RWPE2 (cell line): Measurements from ENCODE around the gene ZNRF3.
A peak's percentile ranks its signal among the peaks of the same experiment; 100 is the strongest.

Source experiments
- ATAC-seq: fragments of 200-7000 bp; cut with Tn5 transposase; 3 replicates; pipeline ENCODE4 v1.9.1; 2021; ENCODE audit warnings: low read depth
- DNase-seq: peaks from one replicate; pipeline ENCODE4 v3.0.0-alpha.2; 2020; ENCODE audit warnings: low spot score
- H3K27ac ChIP-seq: fragments of 450-650 bp; 2 replicates; pipeline ENCODE4 v1.5.1; 2017; ENCODE audit warnings: mild to moderate bottlenecking; ENCODE audit not compliant: poor library complexity, severe bottlenecking
- H3K27me3 ChIP-seq: fragments of 250-450 bp; sonication (Bioruptor Pico); 2 replicates; pipeline ENCODE4 v1.5.1; 2021; ENCODE audit warnings: mild to moderate bottlenecking, moderate library complexity; ENCODE audit not compliant: insufficient read depth, poor library complexity, severe bottlenecking
- H3K36me3 ChIP-seq: fragments of 250-450 bp; sonication (Bioruptor Pico); 2 replicates; pipeline ENCODE4 v1.5.1; 2020; ENCODE audit warnings: low read depth, mild to moderate bottlenecking, moderate library complexity
- H3K4me1 ChIP-seq: fragments of 250-450 bp; sonication (Bioruptor Pico); 2 replicates; pipeline ENCODE4 v1.5.1; 2021; ENCODE audit warnings: mild to moderate bottlenecking, moderate library complexity; ENCODE audit not compliant: insufficient read depth, poor library complexity, severe bottlenecking
- H3K4me3 ChIP-seq: fragments of 250-450 bp; sonication (Bioruptor Pico); 2 replicates; pipeline ENCODE4 v1.5.1; 2021; ENCODE audit warnings: mild to moderate bottlenecking, moderate library complexity; ENCODE audit not compliant: severe bottlenecking
- H3K9me3 ChIP-seq: fragments of 250-450 bp; sonication (Bioruptor Pico); 2 replicates; pipeline ENCODE4 v1.5.1; 2021; ENCODE audit warnings: mild to moderate bottlenecking, moderate library complexity; ENCODE audit not compliant: severe bottlenecking
- TF ChIP-seq, protein P1 (sequence below): fragments of 450-650 bp; IDR thresholded peaks from one replicate; pipeline ENCODE4 v1.5.1; 2017; ENCODE audit warnings: mild to moderate bottlenecking, moderate library complexity; ENCODE audit not compliant: poor library complexity, severe bottlenecking

ZNRF3 gene

DNA sequence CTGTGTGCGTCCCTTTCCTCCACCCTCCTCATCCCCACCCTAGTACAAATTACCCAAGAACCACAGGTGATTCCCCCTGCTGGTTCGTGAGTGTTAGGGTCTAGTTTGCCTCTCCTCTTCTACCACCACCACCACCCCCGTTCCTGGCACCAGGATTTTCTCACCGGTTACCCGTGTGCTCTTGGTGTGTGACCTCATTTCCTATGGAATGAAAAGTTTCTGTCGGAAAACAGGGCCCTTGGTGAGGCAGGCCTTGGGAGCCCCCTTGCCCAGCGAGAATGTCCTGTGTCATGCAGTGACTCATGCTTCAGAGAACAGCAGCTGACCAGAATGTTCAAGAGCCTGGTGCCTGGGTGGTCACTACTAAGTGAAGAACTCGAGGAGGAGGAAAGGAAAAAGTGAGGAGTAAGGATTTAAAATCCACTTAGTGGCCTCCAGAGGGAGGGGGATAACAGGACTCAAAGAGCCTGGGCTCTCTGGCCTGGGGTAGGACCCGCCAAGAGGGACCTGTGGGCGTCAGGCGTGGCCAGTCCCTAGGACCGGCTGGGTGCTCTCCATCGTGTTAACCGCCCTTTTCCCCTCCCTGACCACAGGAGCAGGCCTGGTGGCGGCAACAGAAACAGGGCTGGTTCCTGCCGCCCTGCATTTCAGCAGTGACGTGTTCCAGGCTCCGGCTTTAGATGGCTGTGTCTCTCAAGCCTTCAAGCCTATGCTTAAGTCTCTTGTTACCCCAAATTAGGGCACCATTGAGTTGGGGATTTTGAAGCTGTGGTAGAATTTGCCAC lies 148.0 kb downstream of the ZNRF3 start:
- peak overlapping the region; percentile 17 for H3K4me3 ChIP-seq
- no peaks in the 10 kb centered on the region for H3K9me3 ChIP-seq
- TF ChIP-seq, protein P1, sequence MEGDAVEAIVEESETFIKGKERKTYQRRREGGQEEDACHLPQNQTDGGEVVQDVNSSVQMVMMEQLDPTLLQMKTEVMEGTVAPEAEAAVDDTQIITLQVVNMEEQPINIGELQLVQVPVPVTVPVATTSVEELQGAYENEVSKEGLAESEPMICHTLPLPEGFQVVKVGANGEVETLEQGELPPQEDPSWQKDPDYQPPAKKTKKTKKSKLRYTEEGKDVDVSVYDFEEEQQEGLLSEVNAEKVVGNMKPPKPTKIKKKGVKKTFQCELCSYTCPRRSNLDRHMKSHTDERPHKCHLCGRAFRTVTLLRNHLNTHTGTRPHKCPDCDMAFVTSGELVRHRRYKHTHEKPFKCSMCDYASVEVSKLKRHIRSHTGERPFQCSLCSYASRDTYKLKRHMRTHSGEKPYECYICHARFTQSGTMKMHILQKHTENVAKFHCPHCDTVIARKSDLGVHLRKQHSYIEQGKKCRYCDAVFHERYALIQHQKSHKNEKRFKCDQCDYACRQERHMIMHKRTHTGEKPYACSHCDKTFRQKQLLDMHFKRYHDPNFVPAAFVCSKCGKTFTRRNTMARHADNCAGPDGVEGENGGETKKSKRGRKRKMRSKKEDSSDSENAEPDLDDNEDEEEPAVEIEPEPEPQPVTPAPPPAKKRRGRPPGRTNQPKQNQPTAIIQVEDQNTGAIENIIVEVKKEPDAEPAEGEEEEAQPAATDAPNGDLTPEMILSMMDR: peak; percentile 7
- peaks cover 16% of the 10 kb centered on the region for H3K4me1 ChIP-seq
- no peak for DNase-seq
- peak; percentile 79 for ATAC-seq
- peak overlapping the region; percentile 58 for H3K27ac ChIP-seq
- H3K36me3 ChIP-seq: no peaks in the 10 kb centered on the region
- H3K27me3 ChIP-seq: no peaks in the 10 kb centered on the region

DNA sequence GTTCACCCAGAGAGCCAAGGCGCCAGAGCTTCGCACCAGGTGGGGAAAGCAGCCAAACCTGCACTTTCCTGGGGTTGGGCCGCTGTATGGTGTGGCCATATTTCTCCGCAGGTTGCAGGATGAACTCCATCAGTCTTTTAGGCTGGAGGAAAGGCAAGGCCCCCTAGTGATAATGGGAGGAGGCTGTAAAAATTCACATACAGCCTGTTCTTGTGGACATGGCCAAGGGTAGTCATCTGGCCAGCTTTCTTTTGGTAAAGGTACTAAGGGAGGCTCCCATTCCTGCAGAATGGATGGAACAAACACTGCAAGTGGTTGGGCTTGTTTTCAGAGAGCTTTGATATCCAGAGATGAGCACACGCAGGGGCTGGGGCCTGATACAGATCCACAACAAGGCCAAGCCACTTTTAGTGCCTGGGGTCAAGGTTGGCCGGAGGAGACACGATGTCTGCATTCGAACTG lies 148.7 kb downstream of the ZNRF3 start:
- no peak overlapping the region for H3K4me3 ChIP-seq
- H3K4me1 ChIP-seq: peaks cover 16% of the 10 kb centered on the region
- DNase-seq: no peak
- H3K27ac ChIP-seq: peak overlapping the region; percentile 58
- no peak for ATAC-seq
- H3K36me3 ChIP-seq: no peaks in the 10 kb centered on the region
- no peaks in the 10 kb centered on the region for H3K9me3 ChIP-seq
- TF ChIP-seq, protein P1: no peak
- H3K27me3 ChIP-seq: no peaks in the 10 kb centered on the region

DNA sequence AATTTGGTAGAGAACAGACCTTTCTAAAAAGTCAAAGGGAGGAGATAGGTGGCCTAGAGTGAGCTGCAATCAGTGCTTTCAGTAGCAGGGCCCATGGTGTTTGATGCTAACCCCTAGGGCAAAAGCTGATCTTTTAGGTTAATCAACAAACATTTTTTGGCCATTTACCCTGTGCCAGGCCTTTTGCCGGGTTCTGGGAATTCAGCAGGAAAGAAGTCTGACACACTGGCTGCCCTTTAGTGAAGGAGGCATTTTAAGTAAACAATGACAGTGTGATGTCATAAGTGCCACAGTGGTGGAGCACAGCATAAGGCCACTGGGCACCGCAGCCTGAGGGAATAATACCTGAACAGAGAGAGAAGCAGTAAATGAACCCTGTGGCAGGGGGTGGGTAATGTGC lies 149.2 kb downstream of the ZNRF3 start:
- peaks cover 16% of the 10 kb centered on the region for H3K4me1 ChIP-seq
- TF ChIP-seq, protein P1: no peak
- no peak overlapping the region for H3K27ac ChIP-seq

DNA sequence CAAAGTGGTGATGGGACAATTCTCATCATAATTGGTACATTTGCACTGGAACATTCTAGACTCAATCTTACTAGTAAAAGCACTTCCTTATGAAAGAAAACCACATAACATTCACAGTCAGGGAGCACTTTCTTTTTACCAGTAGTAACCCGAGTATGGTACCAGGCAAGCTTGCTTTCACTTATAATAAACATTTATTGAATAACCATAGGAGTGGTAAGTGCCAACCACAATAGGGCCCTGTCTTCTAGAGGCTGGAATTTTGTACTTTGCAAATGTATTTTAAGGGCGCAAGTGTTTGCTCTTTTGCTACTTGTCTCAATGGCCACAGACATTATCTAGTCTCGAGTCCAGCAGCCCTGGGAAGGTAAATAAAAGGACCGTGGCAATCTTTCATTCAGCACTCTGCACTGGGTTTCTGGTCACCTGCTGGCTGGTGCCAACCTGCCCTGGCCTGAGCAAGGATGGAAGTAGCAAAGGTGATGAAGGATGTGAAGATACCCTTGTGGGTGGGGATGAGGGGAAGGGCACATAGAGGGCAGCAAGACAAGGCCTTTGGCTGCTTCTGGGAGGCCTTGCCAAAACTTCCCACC lies 154.1 kb downstream of the ZNRF3 start:
- H3K27me3 ChIP-seq: no peaks in the 10 kb centered on the region
- no peak overlapping the region for H3K27ac ChIP-seq

More for the DNA sequence above, 149.2 kb downstream of the ZNRF3 start:
- Histone ChIP-seq H3K27me3 (no peaks in the 10 kb centered on the region), H3K4me3 (no peak overlapping the region), H3K9me3 (no peaks in the 10 kb centered on the region), H3K36me3 (no peaks in the 10 kb centered on the region)
- DNase-seq: no peak
- no peak for ATAC-seq

More for the DNA sequence above, 154.1 kb downstream of the ZNRF3 start:
- Histone ChIP-seq H3K36me3 (no peaks in the 10 kb centered on the region), H3K9me3 (no peaks in the 10 kb centered on the region), H3K4me3 (no peak overlapping the region), H3K4me1 (peaks cover 3% of the 10 kb centered on the region)
- DNase-seq (no peak), ATAC-seq (no peak)
- TF ChIP-seq, protein P1: no peak
